Measurements from ENCODE around the gene CETP.
"Not testable (repeated sequence)": the region's sequence is repeated elsewhere in the genome, so short reads cannot be mapped to it uniquely, and the experiment has no call there.

CETP gene

DNA sequence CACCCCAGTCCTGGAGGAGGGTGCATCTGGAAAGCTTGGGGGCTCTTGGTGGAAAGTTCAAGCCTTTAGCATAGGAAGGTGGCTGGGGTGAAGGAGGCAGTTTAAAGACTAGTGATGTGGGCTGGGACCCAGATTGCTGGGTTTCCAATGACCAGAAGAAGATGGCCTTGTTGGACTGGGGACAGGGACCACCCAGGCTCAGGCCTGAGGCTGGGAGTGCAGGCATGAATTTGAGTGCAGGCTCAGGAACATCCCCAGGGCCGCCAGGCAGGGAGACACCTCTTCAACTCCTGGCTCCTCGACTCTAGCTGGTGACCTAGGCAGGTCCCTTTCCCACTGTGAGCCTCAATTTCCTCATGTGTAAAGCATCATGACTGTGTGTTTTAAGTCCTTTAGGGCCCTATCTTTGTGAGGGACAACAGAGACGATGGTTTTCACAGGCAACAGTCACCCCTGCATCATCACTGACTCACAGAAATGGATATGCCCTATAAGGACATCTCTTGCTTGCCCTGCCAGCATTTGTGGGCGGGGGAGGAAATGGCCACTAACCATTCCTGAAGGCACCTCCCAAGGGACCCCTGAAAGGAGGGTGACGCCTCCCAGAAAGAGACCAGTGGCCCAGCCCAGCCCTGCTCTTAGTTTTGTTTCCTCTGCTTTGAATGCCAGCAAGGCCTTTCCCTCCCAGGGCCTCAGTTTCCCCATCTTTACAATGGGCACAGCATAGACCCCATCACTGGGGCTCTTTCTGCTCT is 38.7 kb downstream of the CETP start:
- DNase-seq, result peak; percentile 58 to 59

DNA sequence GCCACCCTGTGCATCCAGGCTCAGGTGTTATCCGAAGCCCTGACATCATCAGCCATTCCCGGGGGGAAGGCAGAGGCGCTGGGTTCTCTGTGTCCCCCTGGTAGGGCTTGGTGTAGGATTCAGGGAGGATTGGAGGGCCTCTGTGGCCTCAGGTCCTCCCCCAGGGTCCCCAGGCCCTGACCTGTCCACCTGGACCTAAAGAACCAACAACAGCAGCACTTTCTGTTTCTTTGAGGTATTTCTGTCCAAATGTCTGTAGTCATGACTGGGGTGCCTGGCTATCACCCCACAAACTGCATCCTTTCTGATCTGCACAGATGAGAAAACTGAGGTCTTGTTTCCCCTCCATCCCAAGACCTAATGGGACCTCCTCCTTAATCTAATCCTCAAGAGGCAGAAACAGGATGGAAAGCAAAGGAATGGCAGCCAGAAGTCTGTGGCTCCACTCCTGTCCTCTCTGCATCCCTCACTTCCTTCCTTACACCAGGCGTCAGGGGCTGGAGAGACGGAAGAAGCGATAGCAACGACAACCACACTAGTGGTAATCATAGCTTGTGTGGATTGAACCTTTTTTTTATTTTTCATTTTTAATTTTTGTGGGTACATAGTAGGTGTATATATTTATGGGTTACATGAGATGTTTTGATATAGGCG is 39.4 kb downstream of the CETP start:
- no peak for DNase-seq

DNA sequence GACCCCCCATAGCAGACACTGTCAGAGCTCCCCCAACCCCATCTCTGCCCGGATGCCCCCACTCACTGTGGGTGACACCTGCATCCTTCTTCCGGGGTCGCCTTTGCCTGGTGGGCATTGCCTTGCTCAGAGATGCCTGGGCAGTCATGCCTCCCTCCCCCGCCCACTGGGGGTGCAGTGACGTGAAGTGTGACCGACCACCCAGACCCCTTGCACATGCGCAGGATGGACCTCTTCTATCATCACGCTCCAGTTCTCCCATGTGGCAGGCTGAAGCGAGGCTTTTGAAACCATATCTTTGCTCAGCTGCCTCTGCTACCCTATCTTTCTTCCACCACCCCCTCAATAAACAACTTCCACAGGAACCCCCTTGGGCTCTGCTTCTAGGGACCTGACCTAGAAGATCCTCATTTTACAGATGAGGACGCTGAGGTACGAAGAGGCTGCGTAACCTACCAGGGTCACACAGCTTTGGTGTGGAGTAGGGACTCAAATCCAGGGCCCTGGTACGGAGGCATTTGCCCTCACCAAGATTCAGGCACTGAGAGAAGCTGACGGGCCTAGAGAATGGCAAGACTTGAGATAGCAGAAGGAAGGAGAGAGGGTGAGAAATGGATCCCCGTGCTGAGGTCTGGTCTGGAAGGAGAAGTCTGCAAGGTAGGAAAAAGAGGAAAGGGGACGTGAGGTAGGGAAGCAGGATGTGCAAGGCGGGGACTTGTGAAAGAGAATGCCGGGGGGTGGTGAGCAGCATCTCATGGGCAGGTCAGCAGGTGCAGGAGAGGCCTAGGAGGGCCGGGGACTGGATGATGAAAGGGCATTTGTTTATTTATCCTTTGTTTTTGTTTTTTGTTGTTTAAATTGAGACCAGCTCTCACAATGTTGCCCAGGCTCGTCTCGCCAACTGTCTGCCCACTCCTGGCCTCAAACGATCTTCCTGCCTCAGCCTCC is 42.0 kb downstream of the CETP start:
- DNase-seq, result no peak

DNA sequence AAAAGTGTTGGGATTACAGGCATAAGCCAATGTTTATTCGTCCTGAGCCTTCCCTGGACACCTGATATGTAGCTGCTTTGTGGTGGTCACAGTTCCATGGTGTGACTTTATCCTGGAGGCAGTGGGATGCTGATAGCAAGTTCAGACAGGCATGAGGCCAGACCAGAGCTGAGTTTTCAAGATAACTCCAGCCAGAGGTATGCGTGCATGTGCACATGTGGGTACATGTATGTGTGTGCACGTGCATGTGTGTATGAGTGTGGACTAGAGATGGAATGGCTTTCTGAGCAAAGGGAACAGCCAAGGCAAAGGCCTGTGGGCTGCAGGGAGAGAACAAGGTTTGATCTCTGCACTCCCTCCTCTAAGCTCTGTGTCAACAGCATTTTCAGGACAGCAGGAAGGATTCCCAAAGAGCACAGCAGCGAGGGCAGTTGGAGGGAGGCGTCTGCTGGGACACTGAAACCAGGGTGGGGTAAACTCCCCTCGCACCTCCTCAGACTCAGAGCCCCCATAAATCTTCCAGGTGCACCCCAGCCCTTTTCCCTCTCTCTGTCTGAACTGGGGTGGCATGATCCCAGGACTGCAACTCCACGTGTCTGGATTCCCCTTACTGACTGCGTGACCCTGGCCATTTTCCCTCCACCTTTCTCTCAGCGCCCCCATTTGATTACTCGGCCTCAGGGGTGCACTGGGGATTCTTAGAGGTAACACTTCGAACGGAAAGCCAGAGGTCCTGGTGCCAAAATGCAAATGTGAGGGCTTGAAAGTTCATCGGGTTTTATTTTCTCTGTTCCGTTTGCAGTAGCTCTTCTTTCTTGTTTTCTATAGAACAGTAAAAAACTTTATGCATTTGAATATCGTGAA is 42.9 kb downstream of the CETP start:
- DNase-seq, result no peak

DNA sequence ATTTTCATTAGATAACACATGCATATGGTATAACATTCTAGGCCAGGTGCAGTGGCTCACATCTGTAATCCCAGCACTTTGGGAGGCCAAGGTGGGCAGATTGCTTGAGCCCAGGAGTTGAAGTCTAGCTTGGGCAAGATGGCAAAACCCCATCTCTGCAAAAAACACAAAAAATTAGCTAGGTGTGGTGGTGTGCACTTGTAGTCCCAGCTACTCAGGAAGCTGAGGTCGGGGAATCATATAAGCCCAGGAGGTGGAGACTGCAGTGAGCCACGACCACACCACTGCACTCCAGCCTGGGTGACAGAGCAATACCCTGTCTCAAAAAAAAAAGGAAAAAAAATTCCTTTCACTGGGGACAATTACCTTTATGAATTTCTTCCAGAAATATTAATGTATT is 43.8 kb downstream of the CETP start:
- DNase-seq, result not testable (repeated sequence)

DNA sequence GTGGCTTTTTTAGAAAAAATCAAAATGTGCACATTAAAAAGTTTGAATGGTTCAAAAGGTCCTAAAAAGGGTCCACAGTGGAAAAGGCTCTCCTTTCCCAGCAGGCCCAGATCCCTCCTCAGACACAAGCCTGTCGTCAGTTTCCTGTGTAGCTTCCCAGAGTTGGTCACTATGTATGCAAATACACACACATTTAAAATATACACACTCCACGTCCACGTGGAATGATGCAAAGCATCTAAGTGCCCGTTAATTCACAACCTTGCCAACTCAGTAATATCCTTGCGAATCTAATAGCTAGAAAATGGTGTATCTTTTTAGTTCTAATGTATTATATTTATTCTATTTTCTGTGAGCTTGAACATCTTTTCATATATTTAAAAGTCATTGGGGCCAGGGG is 45.3 kb downstream of the CETP start:
- no peak for DNase-seq

DNA sequence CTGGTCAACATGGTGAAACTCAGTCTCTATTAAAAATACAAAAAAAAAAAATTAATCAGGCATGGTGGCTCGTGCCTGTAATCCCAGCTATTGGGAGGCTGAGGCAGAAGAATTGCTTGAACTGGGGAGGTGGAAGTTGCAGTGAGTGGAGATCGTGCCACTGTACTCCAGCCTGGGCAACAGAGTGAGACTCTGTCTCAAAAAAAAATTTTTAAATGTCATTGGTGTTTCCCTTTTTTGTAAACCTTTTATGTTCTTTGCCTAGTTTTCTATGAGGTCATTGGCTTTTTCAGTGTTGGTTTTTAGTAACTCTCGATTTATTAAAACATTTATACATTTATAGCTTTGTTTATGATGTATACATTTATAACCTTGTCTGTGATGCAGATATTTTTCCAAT is 45.8 kb downstream of the CETP start:
- no peak for DNase-seq

DNA sequence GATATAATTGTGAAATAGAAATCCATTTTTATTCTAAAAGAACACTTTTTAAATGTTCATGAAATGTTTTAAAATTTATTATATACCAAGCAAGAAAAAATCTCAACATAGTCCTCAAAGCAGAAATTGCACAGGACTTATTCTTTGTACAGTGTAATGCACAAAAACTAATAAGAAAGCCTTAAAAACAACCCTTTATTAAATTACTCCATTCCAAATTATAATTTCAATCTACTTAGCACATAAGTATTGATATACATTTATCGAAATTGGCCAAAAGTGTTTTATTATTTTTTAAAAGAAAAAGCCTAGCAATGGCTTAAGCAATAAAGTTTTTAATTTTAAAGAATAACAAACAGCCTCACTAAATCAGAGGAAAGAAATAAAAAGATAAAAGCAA is 46.7 kb downstream of the CETP start:
- no peak for DNase-seq

DNA sequence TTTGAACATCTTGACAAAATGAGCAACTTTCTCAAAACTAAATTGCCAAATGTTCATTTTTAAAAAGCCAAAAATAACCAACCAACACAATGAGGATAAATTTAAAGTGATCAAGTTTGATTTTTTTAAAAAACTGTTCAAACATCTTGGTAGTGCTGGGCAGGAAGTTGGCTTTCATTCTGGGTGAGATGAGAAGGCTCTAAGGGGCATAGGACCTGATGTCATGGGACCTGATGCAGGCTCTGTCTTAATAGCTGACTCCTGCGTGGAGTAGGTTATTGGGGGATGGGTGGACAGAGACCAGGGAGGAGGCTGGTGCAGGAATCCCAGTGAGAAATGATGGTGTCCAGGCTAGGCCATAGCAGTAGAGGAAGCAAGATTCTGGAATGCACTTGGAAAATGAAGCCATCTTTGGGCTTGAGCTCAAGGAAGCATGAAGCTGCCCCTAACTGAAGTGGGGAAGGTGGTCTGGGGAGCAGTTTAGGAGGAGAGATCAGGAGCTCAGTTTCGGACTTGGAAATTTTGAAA is 48.0 kb downstream of the CETP start:
- DNase-seq, result no peak

DNA sequence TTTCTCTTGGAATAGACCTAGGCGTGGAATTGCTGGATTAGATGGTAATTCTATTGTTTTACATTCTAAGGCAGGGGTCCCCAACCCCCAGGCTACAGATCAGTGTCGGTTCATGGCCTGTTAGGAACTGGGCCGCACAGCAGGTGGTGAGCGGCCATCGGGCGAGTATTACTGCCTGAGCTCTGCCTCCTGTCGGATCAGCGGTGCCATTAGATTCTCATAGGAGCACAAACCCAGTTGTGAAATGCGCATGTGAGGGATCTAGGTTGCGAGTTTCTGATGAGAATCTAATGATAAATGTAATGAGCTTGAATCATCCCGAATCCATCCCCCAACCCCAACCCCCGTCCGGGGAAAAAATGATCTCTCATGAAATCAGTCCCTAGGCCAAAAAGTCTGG is 50.6 kb downstream of the CETP start:
- no peak for DNase-seq

DNA sequence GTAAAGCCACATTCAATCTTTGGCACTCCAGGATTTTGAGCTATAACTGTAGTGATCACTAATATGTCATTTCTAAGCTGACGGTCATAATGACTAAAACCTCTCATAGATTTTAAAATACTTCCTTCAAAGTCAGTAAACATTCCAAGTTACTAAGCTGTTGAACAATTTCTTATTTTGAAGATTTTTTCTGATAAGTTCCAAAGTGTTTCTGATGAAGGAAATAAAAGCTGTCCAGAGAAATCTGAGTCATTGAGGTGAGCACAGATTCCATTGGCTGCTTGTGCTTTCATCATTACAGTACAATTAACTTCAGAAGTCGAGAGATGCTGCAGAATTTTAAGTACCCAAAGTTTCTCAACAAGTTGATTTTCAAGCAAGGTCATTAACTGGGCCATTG is 51.5 kb downstream of the CETP start:
- no peak for DNase-seq

DNA sequence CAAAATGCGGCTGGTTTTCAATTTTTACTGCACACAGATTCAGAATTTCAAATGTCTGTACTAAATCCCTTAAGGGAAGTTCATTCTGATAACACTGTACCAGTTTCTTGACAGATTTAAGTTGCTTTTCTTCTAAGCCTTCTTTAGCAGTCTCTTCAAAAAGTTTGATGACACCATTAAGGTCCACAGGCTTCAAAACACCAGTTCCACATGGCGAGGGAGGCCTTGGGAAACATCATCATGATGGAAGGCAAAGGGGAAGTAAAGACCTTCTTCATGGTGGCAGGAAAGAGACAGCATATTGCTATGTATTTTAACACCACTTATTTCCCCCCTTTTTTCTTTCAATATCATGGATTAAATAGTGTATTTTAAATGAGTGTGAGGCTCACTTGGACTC is 52.2 kb downstream of the CETP start:
- DNase-seq, result no peak

DNA sequence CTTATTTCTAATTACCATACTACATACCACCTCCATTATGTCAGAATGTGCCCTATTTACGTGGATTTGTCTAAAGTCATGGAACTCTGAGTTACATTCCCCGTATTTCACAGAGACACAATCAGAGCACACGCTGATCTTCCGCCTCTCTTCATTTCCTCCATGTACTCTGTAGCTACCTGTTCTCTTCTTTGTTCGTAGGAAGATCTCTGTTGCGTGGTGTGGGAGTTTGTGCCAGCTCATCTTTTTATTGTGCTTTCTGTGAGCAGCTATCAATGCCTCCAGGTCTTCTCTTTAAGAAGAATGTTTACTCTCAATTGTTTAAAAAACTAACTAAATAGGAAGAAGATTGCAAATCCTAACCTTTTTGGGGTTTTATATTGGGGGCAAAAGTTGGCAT is 54.6 kb downstream of the CETP start:
- no peak for DNase-seq

DNA sequence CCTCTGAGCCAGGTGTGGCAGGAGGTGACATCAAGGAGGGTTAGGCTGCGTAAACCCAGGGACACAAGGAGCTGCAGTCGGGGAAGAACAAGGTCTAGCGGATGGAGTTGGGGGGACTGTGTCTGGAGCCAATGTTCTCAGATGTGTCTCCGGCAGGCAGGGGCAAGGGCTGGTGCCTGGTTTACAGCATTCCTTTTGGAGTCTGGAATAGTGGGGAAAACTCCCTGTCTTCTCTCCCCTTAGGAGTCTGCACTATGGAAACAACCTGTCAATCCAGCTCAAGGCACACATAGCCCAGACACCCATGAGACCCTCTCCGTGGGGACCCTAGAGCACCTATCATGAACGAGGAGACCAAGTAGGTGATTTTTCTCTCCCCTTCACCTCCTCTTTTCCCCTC is 55.1 kb downstream of the CETP start:
- no peak for DNase-seq

DNA sequence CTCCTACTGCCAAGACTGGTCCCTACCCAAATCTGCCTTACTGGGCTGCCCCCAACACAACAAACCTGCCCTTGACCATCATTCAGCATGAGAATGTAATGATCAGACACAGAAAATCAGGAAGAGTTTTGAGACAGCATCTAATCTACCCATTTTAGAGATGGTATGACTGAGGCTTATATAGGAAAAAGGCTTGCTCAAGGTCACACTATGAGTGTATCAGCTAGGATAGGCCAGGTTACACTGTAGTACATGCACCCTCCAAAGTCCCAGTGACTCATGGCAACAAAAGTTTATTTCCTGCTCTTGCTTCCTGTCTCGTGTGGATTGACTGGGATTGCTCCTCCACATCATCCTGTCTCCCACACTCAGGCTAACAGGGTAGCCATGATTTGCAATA is 55.5 kb downstream of the CETP start:
- DNase-seq, result no peak

DNA sequence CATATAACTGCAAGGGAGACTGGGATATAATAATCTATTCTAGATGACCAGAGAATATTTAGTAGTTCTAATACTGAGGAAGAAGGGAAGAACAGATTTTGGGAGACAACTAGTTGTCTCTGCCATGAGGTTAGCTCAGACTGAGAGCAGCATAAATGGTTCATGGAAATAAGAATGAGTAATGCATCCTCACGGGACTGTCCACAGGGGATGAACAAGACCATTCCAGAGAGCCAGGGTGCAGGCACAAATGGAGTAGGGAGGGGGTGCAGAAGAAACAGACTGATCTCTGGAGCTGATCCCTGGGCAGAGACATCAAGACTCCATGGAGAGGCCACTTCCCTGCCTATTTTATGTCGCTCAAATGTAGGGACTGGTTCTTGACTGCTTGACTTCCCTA is 58.0 kb downstream of the CETP start:
- DNase-seq, result no peak

DNA sequence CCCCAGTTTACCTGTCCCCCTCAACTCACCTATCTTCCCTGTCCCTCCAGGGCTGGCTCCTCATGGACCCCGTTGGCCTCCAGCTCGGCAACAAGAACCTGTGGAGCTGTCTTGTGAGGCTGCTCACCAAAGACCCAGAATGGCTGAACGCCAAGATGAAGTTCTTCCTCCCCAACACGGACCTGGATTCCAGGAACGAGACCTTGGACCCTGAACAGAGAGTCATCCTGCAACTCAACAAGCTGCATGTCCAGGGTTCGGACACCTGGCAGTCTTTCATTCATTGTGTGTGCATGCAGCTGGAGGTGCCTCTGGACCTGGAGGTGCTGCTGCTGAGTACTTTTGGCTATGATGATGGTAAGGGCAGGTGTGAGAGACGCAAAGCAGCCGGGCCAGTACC is 58.9 kb downstream of the CETP start:
- DNase-seq, result no peak

DNA sequence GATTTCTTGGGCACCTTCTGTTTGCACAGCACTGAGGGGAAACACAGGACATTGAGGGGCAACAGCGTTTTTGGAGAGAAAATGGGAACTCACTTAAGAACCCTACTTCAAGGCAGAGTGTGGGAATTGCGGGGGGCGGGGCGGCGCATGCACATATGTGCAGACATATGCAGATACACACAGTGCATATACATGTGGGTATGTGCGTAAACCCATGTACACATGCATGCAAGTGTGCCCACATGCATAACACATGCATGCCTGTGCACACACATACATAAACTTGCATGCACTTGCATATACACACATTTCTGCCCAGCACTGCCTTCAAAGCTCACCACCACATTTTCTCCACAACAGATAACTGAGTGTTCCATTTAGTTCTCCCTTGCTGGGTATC is 60.0 kb downstream of the CETP start:
- DNase-seq, result no peak

DNA sequence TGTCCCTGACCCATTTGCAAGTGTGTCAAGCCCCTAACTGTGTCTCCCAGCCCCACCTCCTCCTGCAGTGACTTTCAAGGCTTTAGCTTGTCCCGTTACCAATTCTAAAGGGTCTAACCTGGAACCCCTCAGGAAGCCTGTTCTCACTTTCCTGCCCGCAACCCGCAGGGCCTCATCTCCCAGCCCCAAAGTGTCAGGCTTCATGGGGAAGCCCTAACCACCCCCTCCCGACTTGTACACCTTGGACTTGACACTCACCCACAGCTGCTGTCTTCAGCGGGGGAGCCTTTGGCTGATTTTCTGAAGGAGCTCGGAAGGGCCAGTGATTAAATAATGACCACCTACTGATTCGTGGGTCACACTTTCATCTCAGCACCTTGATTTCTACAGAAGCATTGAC is 60.7 kb downstream of the CETP start:
- DNase-seq, result no peak

DNA sequence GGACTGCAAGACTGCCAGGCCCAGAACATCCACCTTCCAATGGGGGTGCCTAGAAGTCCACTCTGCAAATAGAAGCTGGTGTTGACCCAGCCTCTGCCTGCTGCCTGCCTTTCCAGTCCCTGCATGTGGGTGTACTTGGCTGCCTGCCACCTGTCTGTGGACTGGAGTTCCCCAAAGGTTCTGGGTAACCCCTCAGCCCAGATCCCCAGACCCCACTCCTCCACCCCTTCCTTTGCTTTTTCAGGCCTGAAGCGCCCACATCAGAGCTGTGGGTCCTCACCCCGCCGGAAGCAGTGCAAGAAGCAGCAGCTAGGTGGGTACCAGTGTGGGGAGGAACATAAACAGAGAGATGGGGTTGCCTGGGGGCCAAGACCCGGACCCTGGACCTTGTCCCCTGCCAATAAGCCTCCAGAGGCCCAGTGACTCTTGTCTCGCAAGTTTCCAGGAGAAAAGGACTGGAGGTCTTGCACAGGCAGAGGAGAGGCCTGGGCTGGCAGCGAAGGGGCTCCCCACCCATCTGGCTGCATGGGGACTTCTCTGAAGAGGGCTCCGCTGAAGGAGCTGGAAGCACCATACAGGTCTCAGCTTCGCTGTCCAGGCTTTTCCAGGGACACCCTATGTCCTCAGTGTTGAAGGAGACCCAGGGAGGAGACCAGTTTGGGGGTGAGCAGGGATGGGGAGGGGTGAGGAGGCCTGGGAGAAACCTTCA is 61.9 kb downstream of the CETP start:
- DNase-seq, result peak in 1 of 2 donors; percentile 50

DNA sequence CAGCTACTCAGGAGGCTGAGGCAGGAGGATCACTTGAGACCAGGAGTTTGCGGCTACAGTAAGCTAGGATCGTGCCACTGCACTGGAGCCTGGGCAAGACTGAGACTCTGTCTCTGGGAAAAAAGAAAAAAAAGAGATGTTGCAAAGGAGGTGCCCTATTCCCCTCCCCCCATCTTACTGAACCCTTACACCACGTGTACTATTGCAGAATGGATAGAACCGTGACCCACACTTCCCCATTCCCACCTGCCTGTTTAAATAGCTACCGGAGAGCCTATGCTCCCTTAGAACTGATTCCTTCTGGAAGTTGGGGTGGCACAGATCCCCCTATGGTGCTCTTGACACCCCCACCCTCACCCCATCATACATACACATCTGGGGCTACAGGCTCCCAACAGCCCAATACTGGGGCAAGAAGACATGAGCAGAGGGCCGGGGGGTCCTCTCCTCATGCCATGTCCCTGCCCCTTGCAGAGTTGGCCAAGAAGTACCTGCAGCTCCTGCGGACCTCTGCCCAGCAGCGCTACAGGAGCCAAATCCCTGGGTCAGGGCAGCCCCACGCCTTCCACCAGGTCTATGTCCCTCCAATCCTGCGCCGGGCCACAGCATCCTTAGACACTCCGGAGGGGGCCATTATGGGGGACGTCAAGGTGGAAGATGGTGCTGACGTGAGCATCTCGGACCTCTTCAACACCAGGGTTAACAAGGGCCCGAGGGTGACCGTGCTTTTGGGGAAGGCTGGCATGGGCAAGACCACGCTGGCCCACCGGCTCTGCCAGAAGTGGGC is 63.3 kb downstream of the CETP start:
- no peak for DNase-seq

Data from stimulated activated CD4-positive, alpha-beta T cell treated with anti-CD3 and anti-CD28 coated beads, Interleukin-2, amount 100 ng/mL, for 48 hours (primary cell).